Esophagus muscularis mucosa (tissue), 4 donors: Measurements from ENCODE around the gene SMIM45.

Experiments
- DNase-seq: peaks from one replicate; pipeline ENCODE4 v3.0.0-alpha.2; 2017; ENCODE audit errors: extremely low spot score
- H3K27ac ChIP-seq, 4 donors: fragments of 200-600 bp; sonication (generic); replicated peaks in 1 of 4; 1 replicate in 3 of 4; 2 replicates in 1 of 4; pipeline ENCODE4 v1.5.1; 2016 to 2019; ENCODE audit warnings: mild to moderate bottlenecking in 1 of 4
- H3K27me3 ChIP-seq, 4 donors: fragments of 200-600 bp; sonication (generic); one replicate each; pipeline versions ENCODE4 v1.5.1 to v1.6.0; 2016 to 2019
- H3K36me3 ChIP-seq, 4 donors: fragments of 200-600 bp; sonication (generic); one replicate each; pipeline ENCODE4 v1.5.1; 2016 to 2019
- H3K4me1 ChIP-seq, 4 donors: fragments of 200-600 bp; sonication (generic); one replicate each; pipeline ENCODE4 v1.5.1; 2016 to 2019
- H3K4me3 ChIP-seq, 4 donors: fragments of 200-600 bp; sonication (generic); 1 replicate in 2 of 4; 2 replicates in 2 of 4; pipeline ENCODE4 v1.5.1; 2016 to 2019; ENCODE audit warnings: mild to moderate bottlenecking in 4 of 4, moderate library complexity in 1 of 4
- H3K9me3 ChIP-seq, 4 donors: fragments of 200-600 bp; sonication (generic); 1 replicate in 3 of 4; 2 replicates in 1 of 4; pipeline ENCODE4 v1.5.1; 2016 to 2019
- CTCF ChIP-seq, 3 experiments: fragments of 200-600 bp in 2 of 3; fragments of 450-650 bp in 1 of 3; sonication (generic) in 2 of 3; IDR thresholded peaks; one replicate each; pipeline ENCODE4 v1.5.1; 2017 to 2019; ENCODE audit warnings: antibody characterized with exemption in 3 of 3, mild to moderate bottlenecking in 2 of 3, moderate library complexity in 1 of 3
- EP300 ChIP-seq: sonication (generic); formaldehyde crosslinking; IDR thresholded peaks from one replicate; pipeline ENCODE4 v1.6.1; 2017; ENCODE audit warnings: antibody characterized with exemption
- POLR2A ChIP-seq: fragments of 450-650 bp; IDR thresholded peaks from one replicate; pipeline ENCODE4 v1.6.1; 2017; ENCODE audit warnings: antibody characterized with exemption, moderate library complexity, mild to moderate bottlenecking, low read depth
- POLR2AphosphoS5 ChIP-seq, 2 donors: sonication (generic); formaldehyde crosslinking; IDR thresholded peaks; one replicate each; pipeline ENCODE4 v1.6.1; 2017; ENCODE audit warnings: antibody characterized with exemption in 2 of 2
- WGBS: methylation state at CpG from one replicate; pipeline ENCODE4 v1.1.5; 2018; 5-methylcytosine and 5-hydroxymethylcytosine counted together
- intact Hi-C: fragments of 100-400 bp; cut with DNase I; formaldehyde crosslinking; loops from one replicate; pipeline ENCODE4 v1.15.1; 2023

The SMIM45 gene

DNA sequence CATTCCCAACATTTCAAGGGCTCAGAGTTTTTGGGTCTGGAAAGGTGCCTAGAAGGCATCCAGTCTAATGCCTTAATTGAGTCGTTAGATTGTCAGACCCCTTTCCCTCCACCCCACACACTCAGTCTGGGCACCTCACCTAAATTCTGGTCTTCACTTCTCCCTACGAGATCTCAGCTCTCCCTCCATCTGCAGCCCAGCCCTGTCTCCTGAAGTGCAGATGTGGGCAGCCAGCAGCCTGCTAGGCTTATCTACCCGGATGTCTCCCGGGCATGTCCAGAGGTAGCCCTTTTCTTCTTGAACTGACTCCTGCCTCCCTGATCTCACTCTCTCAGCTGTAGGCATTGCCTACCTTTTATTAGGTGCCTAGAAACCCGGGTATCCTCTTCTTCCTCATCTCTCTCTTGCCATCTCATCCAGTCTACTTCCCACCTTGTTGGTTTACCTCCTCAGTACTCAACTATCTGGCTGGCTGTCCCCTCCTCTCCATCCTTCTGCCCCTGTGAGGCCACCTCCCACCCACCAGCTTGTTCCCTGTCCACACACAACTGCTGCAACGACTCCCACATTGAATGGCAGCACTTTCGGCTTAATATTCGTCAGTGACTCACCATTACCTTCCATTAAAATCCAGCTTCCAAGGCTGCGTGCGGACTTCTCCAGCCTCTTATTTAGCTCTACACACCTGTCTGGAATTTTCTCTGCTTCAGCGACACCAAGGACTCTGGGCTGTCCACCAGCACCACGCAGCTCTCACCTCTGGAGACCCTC is 23.5 kb downstream of the SMIM45 start:
- intact Hi-C loops, result no loop called here
- H3K27me3 ChIP-seq, result peaks cover 0 to 86% (median 17%) of the 10 kb centered on the region in 4 donors

DNA sequence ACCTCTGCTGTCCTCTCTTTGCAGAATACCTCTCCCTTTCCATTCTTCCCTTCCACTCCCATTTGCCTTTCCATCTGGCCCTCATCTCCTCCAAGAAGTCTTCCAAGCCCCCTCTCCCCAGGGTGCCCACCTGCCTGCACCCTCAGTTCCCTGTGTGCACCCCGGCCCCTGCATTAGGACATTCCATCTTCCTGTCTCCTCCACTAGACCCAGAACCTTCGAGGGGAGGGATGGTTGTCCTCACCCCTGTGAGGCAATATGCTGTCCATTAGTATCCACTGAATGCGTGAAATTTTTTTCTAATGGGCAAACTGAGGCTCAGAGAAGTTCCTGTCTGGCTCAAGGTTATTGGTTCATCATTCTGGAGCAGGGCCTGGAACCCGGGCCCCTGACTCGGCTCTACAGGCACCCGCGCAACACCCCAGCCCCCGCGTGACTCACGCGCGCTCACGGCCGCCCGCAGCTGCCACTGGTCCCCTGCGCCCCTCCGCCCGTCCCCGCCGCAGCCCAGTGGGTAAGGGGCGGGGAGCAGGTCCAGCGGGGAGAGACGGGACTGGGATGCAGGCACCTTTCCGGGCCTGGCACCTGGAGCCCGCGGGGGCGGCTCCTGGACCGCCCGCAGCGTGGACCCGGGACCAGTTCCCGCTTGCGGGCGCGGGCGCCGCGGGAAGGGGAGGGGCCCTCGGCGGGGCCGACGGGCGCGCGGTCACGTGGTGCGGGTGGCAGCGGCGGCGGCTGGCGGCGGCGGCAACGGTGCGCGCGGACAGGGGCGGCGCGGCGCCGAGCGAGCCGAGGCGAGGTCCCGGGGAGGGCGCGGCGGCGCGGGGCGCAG is 24.3 kb downstream of the SMIM45 start:
- TF ChIP-seq POLR2A, result no peak
- TF ChIP-seq EP300, result no peak
- no peak for TF ChIP-seq CTCF (IDR thresholded peaks at IDR 0.05)
- TF ChIP-seq POLR2AphosphoS5 (IDR thresholded peaks at IDR 0.05), result no peak
- no peaks in the 10 kb centered on the region for H3K36me3 ChIP-seq
- H3K4me3 ChIP-seq, result peak overlapping the region; percentile 52 to 61 (median 53)
- intact Hi-C loops, result no loop called here
- DNase-seq, result no peak
- no peak overlapping the region for H3K27ac ChIP-seq
- peaks cover 9 to 16% (median 14%) of the 10 kb centered on the region in 4 donors for H3K4me1 ChIP-seq
- peaks cover 0 to 79% (median 17%) of the 10 kb centered on the region in 4 donors for H3K27me3 ChIP-seq
- no peaks in the 10 kb centered on the region for H3K9me3 ChIP-seq
- 19% methylated on average over 5 of the region's 72 CpGs for WGBS

More for the DNA sequence above, 23.5 kb downstream of the SMIM45 start:
- H3K4me3 ChIP-seq, result no peak overlapping the region
- H3K27ac ChIP-seq, result no peak overlapping the region
- H3K9me3 ChIP-seq, result no peaks in the 10 kb centered on the region
- 71% methylated on average over 12 of the region's 12 CpGs for WGBS
- DNase-seq, result no peak
- peaks cover 9 to 16% (median 14%) of the 10 kb centered on the region in 4 donors for H3K4me1 ChIP-seq
- no peaks in the 10 kb centered on the region for H3K36me3 ChIP-seq
- TF ChIP-seq POLR2AphosphoS5 (IDR thresholded peaks at IDR 0.05), result no peak
- no peak for TF ChIP-seq EP300
- TF ChIP-seq CTCF (IDR thresholded peaks at IDR 0.05), result no peak
- TF ChIP-seq POLR2A, result no peak

GRCh38 chr22:41976961-41977566 is 25.1 kb downstream of the SMIM45 start:
- no peak overlapping the region for H3K27ac ChIP-seq
- TF ChIP-seq CTCF (IDR thresholded peaks at IDR 0.05) (no peak), POLR2AphosphoS5 (IDR thresholded peaks at IDR 0.05) (no peak), EP300 (no peak), POLR2A (no peak)
- H3K4me1 ChIP-seq, result peaks cover 9 to 16% (median 14%) of the 10 kb centered on the region in 4 donors
- peaks cover 0 to 71% (median 14%) of the 10 kb centered on the region in 4 donors for H3K27me3 ChIP-seq
- no peak for DNase-seq
- H3K4me3 ChIP-seq, result peak overlapping the region; percentile 52 to 61 (median 53)
- no peaks in the 10 kb centered on the region for H3K9me3 ChIP-seq
- intact Hi-C loops, result no loop called here
- H3K36me3 ChIP-seq, result no peaks in the 10 kb centered on the region
- 2% methylated on average over 23 of the region's 46 CpGs for WGBS

DNA sequence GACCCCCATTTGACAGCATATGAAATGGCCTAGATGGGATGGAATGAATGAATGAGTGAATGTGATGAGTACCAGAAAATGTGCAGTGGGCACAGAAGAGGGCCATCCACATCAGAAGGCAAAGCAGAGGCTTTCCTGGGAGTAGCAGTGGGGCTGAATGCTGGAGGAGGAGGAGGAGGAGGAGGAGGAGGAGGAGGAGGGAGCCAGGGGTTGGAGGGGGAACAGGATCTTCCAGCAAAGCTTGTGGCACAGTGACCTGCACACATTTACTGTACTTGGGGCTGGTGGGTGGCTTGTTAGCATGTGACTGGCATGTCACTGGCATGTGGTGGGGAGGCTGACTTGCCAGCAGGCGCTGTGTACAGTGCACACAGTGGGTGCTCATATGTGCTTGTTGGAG is 26.8 kb downstream of the SMIM45 start:
- peaks cover 0 to 54% (median 12%) of the 10 kb centered on the region in 4 donors for H3K27me3 ChIP-seq
- WGBS, result no CpG with 5 or more reads among the region's 1 CpG
- no peak overlapping the region for H3K27ac ChIP-seq
- no peak overlapping the region for H3K4me3 ChIP-seq
- H3K4me1 ChIP-seq, result peaks cover 9 to 16% (median 14%) of the 10 kb centered on the region in 4 donors
- no peak for DNase-seq
- intact Hi-C loops, result no loop called here
- no peaks in the 10 kb centered on the region for H3K36me3 ChIP-seq
- TF ChIP-seq POLR2AphosphoS5 (IDR thresholded peaks at IDR 0.05), result no peak
- TF ChIP-seq POLR2A, result no peak
- no peak for TF ChIP-seq EP300
- no peak for TF ChIP-seq CTCF (IDR thresholded peaks at IDR 0.05)
- H3K9me3 ChIP-seq, result no peaks in the 10 kb centered on the region
